HepG2 (cell line): Measurements from ENCODE around the gene BCL2L2. TPM values are rescaled to one million over a fixed set of nuclear protein-coding genes. Genes with fewer than 3 reads are reported as not detected.

Experiments used
- BCL6 ChIP-seq: IDR thresholded peaks from 2 replicates; pipeline ENCODE4 v1.6.1; 2016; ENCODE audit warnings: missing genetic modification reagents, missing compliant biosample characterization
- CENPT ChIP-seq: sonication (generic); formaldehyde crosslinking; IDR thresholded peaks from 2 replicates; pipeline ENCODE4 v1.8.0; 2022; ENCODE audit warnings: low read depth, mild to moderate bottlenecking, moderate library complexity, missing genetic modification reagents
- DR1 ChIP-seq: sonication (generic); formaldehyde crosslinking; IDR thresholded peaks from 2 replicates; pipeline ENCODE4 v1.8.0; 2021; ENCODE audit warnings: mild to moderate bottlenecking, missing genetic modification reagents, inconsistent platforms
- FOXO4 ChIP-seq: sonication (generic); formaldehyde crosslinking; conservative IDR thresholded peaks from 2 replicates; pipeline ENCODE4 v1.8.1; 2023; ENCODE audit warnings: missing genetic modification reagents
- JUN ChIP-seq: sonication (generic); formaldehyde crosslinking; IDR thresholded peaks from 2 replicates; pipeline ENCODE4 v1.4.0; 2020; ENCODE audit warnings: mild to moderate bottlenecking, missing genetic modification reagents
- KAT7 ChIP-seq: IDR thresholded peaks from 2 replicates; pipeline ENCODE4 v1.6.1; 2018; ENCODE audit warnings: borderline replicate concordance, missing compliant biosample characterization
- KLF12 ChIP-seq: sonication (generic); formaldehyde crosslinking; IDR thresholded peaks from 2 replicates; pipeline ENCODE4 v1.4.0; 2020; ENCODE audit warnings: missing genetic modification reagents, borderline replicate concordance
- LCORL ChIP-seq, 2 experiments: fragments of 450-650 bp in 1 of 2; sonication (generic) in 1 of 2; formaldehyde crosslinking in 1 of 2; IDR thresholded peaks; 2 replicates each; pipeline versions ENCODE4 v1.5.0 to v1.6.1; 2017 to 2020; ENCODE audit warnings: antibody characterized with exemption in 1 of 2, missing genetic modification reagents in 1 of 2
- MED1 ChIP-seq: sonication (generic); formaldehyde crosslinking; IDR thresholded peaks from 2 replicates; pipeline ENCODE4 v1.4.0; 2020; ENCODE audit warnings: missing genetic modification reagents
- MED8 ChIP-seq: sonication (generic); formaldehyde crosslinking; IDR thresholded peaks from 2 replicates; pipeline ENCODE4 v1.8.1; 2023; ENCODE audit warnings: mild to moderate bottlenecking, missing genetic modification reagents; ENCODE audit not compliant: insufficient replicate concordance
- MEIS2 ChIP-seq: sonication (generic); formaldehyde crosslinking; IDR thresholded peaks from 2 replicates; pipeline ENCODE4 v1.9.0; 2021; ENCODE audit warnings: mild to moderate bottlenecking, missing genetic modification reagents
- PHF20 ChIP-seq: sonication (generic); formaldehyde crosslinking; IDR thresholded peaks from 2 replicates; pipeline ENCODE4 v1.5.0; 2020; ENCODE audit warnings: mild to moderate bottlenecking, missing genetic modification reagents
- PRDM4 ChIP-seq: sonication (generic); formaldehyde crosslinking; IDR thresholded peaks from 2 replicates; pipeline ENCODE4 v1.9.0; 2021; ENCODE audit warnings: missing genetic modification reagents, borderline replicate concordance
- PREB ChIP-seq: sonication (generic); formaldehyde crosslinking; IDR thresholded peaks from 2 replicates; pipeline ENCODE4 v1.4.0; 2020; ENCODE audit warnings: missing genetic modification reagents
- U2AF2 ChIP-seq: fragments of 200-400 bp; formaldehyde crosslinking; IDR thresholded peaks from 2 replicates; pipeline ENCODE4 v1.6.1; 2017; ENCODE audit warnings: low read depth, mild to moderate bottlenecking, low read length
- XBP1 ChIP-seq: sonication (generic); formaldehyde crosslinking; IDR thresholded peaks from 2 replicates; pipeline ENCODE4 v1.5.0; 2020; ENCODE audit warnings: missing genetic modification reagents
- YY1 ChIP-seq: IDR thresholded peaks from 2 replicates; pipeline ENCODE4 v1.6.1; 2011; ENCODE audit warnings: low read length, low read depth, moderate library complexity, mild to moderate bottlenecking; ENCODE audit not compliant: insufficient read depth, insufficient replicate concordance
- ZFP37 ChIP-seq: sonication (generic); formaldehyde crosslinking; IDR thresholded peaks from 2 replicates; pipeline ENCODE4 v1.4.0; 2020; ENCODE audit warnings: missing genetic modification reagents, borderline replicate concordance
- ZNF18 ChIP-seq: sonication (generic); formaldehyde crosslinking; IDR thresholded peaks from 2 replicates; pipeline ENCODE4 v1.8.0; 2022; ENCODE audit warnings: mild to moderate bottlenecking, missing genetic modification reagents; ENCODE audit not compliant: insufficient replicate concordance
- ZNF3 ChIP-seq: IDR thresholded peaks from 2 replicates; pipeline ENCODE4 v1.7.0; 2017; ENCODE audit warnings: inconsistent platforms
- ZNF619 ChIP-seq: sonication (generic); formaldehyde crosslinking; IDR thresholded peaks from 2 replicates; pipeline ENCODE4 v1.4.0; 2020; ENCODE audit warnings: mild to moderate bottlenecking, missing genetic modification reagents
- ZNF629 ChIP-seq: sonication (generic); formaldehyde crosslinking; conservative IDR thresholded peaks from 2 replicates; pipeline ENCODE4 v1.5.0; 2020; ENCODE audit warnings: missing genetic modification reagents
- ZNF75D ChIP-seq: sonication (generic); formaldehyde crosslinking; IDR thresholded peaks from 2 replicates; pipeline ENCODE4 v1.8.1; 2023; ENCODE audit warnings: missing genetic modification reagents, mild to moderate bottlenecking, borderline replicate concordance
- ZSCAN25 ChIP-seq: sonication (generic); formaldehyde crosslinking; IDR thresholded peaks from 2 replicates; pipeline ENCODE4 v1.8.0; 2022; ENCODE audit warnings: mild to moderate bottlenecking, missing genetic modification reagents
- polyA plus RNA-seq, 8 experiments: library from polyadenylated mRNA; depleted of rRNA in 3 of 8; stranded (reverse) in 7 of 8; unstranded in 1 of 8; fragments of >200 nt; fragmentation: Illumina TruSeq in 4 of 8; extraction: Trizol in 4 of 8; gene quantifications; 2 replicates each; pipeline versions ENCODE4 v1.2.1 to v1.2.3, GENCODE V29; 2011 to 2016; ENCODE audit warnings: low read depth in 4 of 8, missing spikeins in 1 of 8, mixed read lengths in 1 of 8; ENCODE audit not compliant: insufficient read depth in 1 of 8
- total RNA-seq, 5 experiments: library from RNA; depleted of rRNA; stranded (reverse); fragments of >200 nt; fragmentation: Illumina TruSeq; extraction: Trizol; gene quantifications; 2 replicates each; pipeline ENCODE4 v1.2.3, GENCODE V29; 2016; ENCODE audit warnings: low read depth in 1 of 5

The BCL2L2 gene
- total and polyA plus RNA-seq, 2 of the 13 experiments (the other 11 are each of a cell fraction or from before 2014, with no cell fraction given): 28.1 to 49.8 TPM

- TF ChIP-seq CENPT (no peak), MEIS2 (CRISPR knock-in tag) (no peak), LCORL (IDR thresholded peaks at IDR 0.05) (no peak), LCORL (CRISPR knock-in tag; IDR thresholded peaks at IDR 0.05) (no peak), MED1 (CRISPR knock-in tag) (no peak), JUN (CRISPR knock-in tag) (no peak), ZNF18 (no peak), FOXO4 (CRISPR knock-in tag) (0 out of 2 replicates have a peak, but pooled peaks have one; percentile 88), ZFP37 (CRISPR knock-in tag) (peak; percentile 56; the same call in 1 of the 2 replicates), U2AF2 (no peak), KAT7 (CRISPR knock-in tag) (no peak), ZNF75D (peak; percentile 74; the same call in 1 of the 2 replicates), ZNF3 (CRISPR knock-in tag) (peak; percentile 50; the same call in 1 of the 2 replicates), MED8 (CRISPR knock-in tag) (no peak), KLF12 (CRISPR knock-in tag) (peak; percentile 58; the same call in 1 of the 2 replicates), PHF20 (no peak), ZNF629 (CRISPR knock-in tag) (no peak), ZSCAN25 (no peak), BCL6 (CRISPR knock-in tag) (no peak), XBP1 (CRISPR knock-in tag) (no peak), DR1 (CRISPR knock-in tag) (no peak), PRDM4 (CRISPR knock-in tag) (no peak), ZNF619 (no peak), PREB (CRISPR knock-in tag) (0 out of 2 replicates have a peak, but pooled peaks have one; percentile 25), YY1 (no peak)
These were observed 13.3 kb downstream of the BCL2L2 start (continued) for GRCh38 chr14:23319746-23320583.
